ENCODE results near the gene ZNF670.

ZNF670 gene

GRCh38 chr1:247113094-247113497, 34.5 kb upstream of the ZNF670 start:
- no peak for TF ChIP-seq SIN3A (IDR thresholded peaks at IDR 0.05; ENCODE audit: borderline replicate concordance, insufficient read depth, low read length)
- TF ChIP-seq TAF1 (IDR thresholded peaks at IDR 0.05; ENCODE audit: borderline replicate concordance, insufficient read depth, low read length), result no peak
- TF ChIP-seq FOXP2 (optimal IDR thresholded peaks at IDR 0.05; ENCODE audit: borderline replicate concordance, extremely low read depth, extremely low read length, insufficient read depth), result no peak
- no peak for TF ChIP-seq REST (IDR thresholded peaks at IDR 0.05; ENCODE audit: insufficient read depth in 1 of 2, low read depth in 2 of 2, low read length in 2 of 2)
- TF ChIP-seq POLR2AphosphoS5 (IDR thresholded peaks at IDR 0.05; ENCODE audit: low read depth, low read length), result no peak

- no peak for TF ChIP-seq REST (IDR thresholded peaks at IDR 0.05; ENCODE audit: insufficient read depth in 1 of 2, low read depth in 2 of 2, low read length in 2 of 2)
- no peak for TF ChIP-seq SIN3A (IDR thresholded peaks at IDR 0.05; ENCODE audit: borderline replicate concordance, insufficient read depth, low read length)
- TF ChIP-seq POLR2AphosphoS5 (IDR thresholded peaks at IDR 0.05; ENCODE audit: low read depth, low read length), result no peak
- TF ChIP-seq FOXP2 (optimal IDR thresholded peaks at IDR 0.05; ENCODE audit: borderline replicate concordance, extremely low read depth, extremely low read length, insufficient read depth), result no peak
- no peak for TF ChIP-seq TAF1 (IDR thresholded peaks at IDR 0.05; ENCODE audit: borderline replicate concordance, insufficient read depth, low read length)
Observed at GRCh38 chr1:247112479-247112781, 33.8 kb upstream of the ZNF670 start.

DNA sequence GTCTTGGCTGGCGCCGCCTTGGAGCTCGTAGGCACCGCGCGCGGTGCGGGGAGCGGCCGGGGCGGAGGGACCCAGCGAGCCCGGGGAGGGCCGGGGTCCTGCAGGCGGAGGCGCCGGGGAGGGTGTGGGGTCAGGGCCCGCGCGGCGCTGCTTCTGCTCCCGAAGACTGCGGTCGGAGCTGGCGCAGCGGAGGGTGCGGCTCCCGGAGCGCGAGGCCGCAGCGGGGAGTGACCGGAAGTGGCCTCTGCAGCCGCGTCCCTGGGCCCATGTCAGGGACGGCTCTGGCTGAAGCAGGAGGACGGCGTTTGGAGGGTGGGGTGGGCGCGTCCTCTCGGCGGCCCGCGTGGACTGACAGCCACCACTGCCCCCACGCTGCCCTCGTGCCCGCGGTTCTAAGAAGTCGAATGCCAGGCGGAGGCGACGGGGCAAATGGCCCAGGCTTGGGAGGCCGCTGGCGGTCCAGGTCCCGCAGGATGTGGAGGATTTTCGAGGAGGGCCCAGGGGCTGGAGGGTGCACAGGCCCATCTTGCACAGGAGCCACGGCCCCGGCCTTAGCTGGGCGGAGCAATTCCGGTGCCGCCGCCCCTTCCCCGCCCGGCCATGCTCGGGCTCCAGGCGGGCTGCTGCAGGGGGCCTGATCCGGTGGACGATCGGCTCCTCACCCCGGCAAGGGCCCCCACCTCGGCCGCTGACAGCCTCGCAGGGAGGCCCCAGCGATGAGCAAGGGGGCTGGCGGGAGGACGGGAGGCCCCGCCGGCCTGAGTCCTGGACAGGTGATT, 33.3 kb upstream of the ZNF670 start:
- TF ChIP-seq SIN3A (IDR thresholded peaks at IDR 0.05; ENCODE audit: borderline replicate concordance, insufficient read depth, low read length) (no peak), REST (IDR thresholded peaks at IDR 0.05; ENCODE audit: insufficient read depth in 1 of 2, low read depth in 2 of 2, low read length in 2 of 2) (no peak), FOXP2 (optimal IDR thresholded peaks at IDR 0.05; ENCODE audit: borderline replicate concordance, extremely low read depth, extremely low read length, insufficient read depth) (no peak), POLR2AphosphoS5 (IDR thresholded peaks at IDR 0.05; ENCODE audit: low read depth, low read length) (no peak), TAF1 (IDR thresholded peaks at IDR 0.05; ENCODE audit: borderline replicate concordance, insufficient read depth, low read length) (no peak)

- TF ChIP-seq TAF1 (IDR thresholded peaks at IDR 0.05; ENCODE audit: borderline replicate concordance, insufficient read depth, low read length), result no peak
- TF ChIP-seq FOXP2 (optimal IDR thresholded peaks at IDR 0.05; ENCODE audit: borderline replicate concordance, extremely low read depth, extremely low read length, insufficient read depth), result no peak
- TF ChIP-seq POLR2AphosphoS5 (IDR thresholded peaks at IDR 0.05; ENCODE audit: low read depth, low read length), result no peak
- TF ChIP-seq REST (IDR thresholded peaks at IDR 0.05; ENCODE audit: insufficient read depth in 1 of 2, low read depth in 2 of 2, low read length in 2 of 2), result no peak
- no peak for TF ChIP-seq SIN3A (IDR thresholded peaks at IDR 0.05; ENCODE audit: borderline replicate concordance, insufficient read depth, low read length)
Observed at GRCh38 chr1:247111259-247111699, 32.7 kb upstream of the ZNF670 start.
